ENCODE measurements around the gene CYBA. TPM values are rescaled to one million over a fixed set of nuclear protein-coding genes. Genes with fewer than 3 reads are reported as not detected.

CYBA gene
- 0.52 and 0.90 TPM in 2 replicates for total RNA-seq (2014; rRNA removed)
- polyA plus RNA-seq (2012), result 0.98 TPM

DNA sequence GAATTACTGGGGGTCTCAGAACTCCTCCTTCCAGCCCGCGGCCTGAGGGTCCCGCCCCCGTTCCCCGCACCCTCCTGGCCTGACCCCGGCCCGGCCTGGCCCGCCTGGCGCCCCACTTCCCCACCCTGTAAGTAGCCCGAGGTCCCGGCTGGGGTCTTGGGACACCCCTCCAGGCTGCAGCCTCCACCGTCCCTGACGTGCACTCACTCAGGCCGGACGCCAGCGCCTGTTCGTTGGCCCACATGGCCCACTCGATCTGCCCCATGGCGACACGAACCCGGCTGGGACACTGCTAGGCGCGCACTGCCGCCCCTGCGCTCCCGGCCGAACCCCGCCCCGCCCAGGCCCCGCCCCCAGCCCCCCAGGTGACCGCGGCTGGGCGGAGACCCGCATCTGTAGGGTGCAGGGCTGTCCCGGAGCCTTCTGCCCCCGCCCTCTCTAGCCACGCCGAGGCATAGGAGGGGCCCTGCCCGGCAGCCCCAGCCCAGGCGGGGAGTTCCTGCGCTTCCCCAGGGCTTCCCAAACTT lies at the start of gene CYBA:
Gene CYBA, minus strand, starts transcription at position 305 of the 527 bp plus-strand sequence. Its CDS starts 40 bp downstream, at position 265.
- no peak for DNase-seq (ENCODE audit: low read depth)

GRCh38 chr16:88700322-88700635 lies 49.4 kb upstream of the CYBA start:
- no peak for DNase-seq (ENCODE audit: low read depth)

GRCh38 chr16:88699180-88699579 lies 48.3 kb upstream of the CYBA start:
- no peak for DNase-seq (ENCODE audit: low read depth)

DNA sequence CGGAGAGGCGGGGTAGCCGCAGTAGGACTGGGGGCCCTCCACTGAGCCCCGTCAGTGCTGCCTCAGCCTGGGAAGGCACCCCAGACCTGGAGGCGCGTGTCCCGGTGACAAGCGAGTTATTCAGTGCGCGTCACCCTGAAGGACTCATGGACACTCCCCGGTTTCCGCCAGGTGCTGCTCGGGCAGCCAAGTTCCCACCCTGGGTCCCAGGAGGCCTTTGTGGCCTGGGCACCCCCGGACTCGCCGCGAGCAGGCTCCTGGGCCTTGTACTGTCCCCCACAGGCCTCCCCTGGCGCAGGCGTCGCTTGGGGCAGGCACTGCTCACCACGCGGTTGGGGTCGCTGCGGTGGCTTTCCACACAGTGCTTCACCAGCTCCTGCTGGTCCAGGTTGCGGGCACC lies 47.8 kb upstream of the CYBA start:
- DNase-seq (ENCODE audit: low read depth), result no peak

- no peak for DNase-seq (ENCODE audit: low read depth)
Observed at GRCh38 chr16:88697831-88698615, 47.2 kb upstream of the CYBA start.

DNA sequence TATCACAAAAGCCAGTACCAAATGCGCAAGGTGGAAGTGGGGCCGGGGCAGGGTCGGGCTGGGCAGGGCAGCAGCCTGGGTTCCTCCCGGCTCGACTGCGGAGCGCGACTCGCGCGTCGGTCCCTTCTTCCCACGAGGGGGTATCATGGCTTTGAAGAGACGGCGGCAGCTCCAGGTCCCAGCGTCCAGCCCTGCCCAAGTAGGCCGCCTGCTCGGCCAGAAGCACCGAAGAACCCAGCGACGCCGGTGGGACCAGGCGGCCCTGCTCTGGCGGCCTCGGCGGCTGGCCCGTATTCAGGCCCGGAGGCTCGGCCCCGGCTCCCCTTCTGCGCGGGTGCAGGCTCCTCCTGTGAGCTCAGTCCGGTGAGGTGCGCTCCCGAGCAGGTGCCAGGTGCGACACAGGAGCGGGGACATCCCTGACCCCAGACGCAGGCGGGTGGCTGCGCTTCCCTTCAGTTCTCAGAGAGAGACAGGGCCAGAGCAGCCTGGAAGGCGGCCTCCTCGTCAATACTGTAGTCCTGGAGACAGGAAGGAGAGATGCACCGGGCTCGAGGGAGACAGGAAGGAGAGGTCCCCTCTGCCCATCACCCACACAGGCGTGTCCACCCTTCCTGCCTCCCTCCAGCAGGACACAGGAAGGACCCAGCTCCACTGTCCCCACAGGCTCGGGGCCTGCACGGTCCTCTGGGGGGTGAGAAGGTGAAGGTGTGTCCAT lies 46.4 kb upstream of the CYBA start:
- DNase-seq (ENCODE audit: low read depth), result no peak

DNA sequence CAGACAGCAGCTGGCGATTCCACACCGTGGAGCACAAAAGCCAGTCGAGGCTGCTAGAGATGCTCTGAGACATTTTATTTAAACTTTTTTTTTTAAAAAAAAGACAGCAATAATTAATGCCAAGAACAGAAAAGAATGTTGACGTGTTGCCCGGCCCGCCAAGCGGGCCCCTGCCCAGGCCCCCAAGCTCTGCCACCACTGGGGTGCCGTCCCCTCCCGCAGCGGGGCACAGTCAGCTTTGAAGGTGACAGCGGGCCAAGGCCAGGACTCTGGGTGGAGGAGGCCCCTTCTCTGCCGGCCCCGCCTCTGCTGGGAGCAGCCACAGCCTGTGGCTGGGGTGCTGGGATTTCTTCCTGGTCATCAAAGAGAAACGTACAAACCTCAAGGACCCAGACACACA lies 45.6 kb upstream of the CYBA start:
- no peak for DNase-seq (ENCODE audit: low read depth)

GRCh38 chr16:88695753-88696152 lies 44.9 kb upstream of the CYBA start:
- no peak for DNase-seq (ENCODE audit: low read depth)

GRCh38 chr16:88695218-88695617 lies 44.4 kb upstream of the CYBA start:
- no peak for DNase-seq (ENCODE audit: low read depth)

DNA sequence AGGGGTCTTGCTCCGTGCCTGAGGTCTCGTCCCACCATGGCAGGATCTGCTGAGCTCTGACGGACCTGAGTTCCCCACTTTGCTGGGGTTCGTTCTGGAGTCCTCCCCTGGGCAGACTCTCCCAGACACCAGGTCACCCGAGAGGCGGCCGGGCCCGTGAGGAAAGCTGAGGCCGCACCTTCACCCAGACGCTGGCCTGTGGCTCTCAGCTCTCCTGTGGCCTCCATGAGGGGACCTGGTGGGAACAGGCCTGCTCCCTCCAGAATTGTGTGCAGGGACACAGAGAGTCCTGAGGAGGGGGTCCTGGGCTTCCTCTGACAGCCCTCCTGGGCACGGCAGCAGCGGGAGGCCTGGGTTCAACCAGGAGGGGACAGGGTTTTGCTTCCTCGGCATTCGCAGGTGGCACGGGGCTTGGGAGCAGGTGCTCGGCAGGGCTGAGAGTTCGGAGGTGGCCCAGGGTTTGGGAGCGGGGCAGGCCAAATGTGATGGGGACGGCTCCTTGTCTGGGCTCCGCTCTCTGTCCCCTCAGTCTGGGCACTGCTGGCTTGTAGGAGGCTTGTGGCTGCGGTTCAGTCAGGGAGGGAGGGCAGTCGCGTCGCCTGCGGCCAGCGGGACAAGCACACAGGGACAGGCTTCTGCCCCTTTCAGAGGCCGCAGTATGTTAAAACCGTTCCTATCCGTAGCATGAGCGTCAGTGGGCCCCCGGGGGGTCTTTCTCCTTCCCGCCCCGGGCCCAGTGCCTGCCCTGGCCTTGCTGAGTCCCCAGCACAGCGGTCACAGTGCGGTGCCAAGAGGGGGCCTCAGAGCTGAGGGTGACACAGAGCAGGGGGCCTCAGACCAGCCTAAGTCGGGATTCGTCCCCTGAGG lies 43.6 kb upstream of the CYBA start:
- no peak for DNase-seq (ENCODE audit: low read depth)

GRCh38 chr16:88693420-88694177 lies 42.7 kb upstream of the CYBA start:
- DNase-seq (ENCODE audit: low read depth), result no peak

- no peak for DNase-seq (ENCODE audit: low read depth)
Observed at GRCh38 chr16:88692861-88693260, 42.0 kb upstream of the CYBA start.

GRCh38 chr16:88691924-88692560 lies 41.2 kb upstream of the CYBA start:
- no peak for DNase-seq (ENCODE audit: low read depth)

DNA sequence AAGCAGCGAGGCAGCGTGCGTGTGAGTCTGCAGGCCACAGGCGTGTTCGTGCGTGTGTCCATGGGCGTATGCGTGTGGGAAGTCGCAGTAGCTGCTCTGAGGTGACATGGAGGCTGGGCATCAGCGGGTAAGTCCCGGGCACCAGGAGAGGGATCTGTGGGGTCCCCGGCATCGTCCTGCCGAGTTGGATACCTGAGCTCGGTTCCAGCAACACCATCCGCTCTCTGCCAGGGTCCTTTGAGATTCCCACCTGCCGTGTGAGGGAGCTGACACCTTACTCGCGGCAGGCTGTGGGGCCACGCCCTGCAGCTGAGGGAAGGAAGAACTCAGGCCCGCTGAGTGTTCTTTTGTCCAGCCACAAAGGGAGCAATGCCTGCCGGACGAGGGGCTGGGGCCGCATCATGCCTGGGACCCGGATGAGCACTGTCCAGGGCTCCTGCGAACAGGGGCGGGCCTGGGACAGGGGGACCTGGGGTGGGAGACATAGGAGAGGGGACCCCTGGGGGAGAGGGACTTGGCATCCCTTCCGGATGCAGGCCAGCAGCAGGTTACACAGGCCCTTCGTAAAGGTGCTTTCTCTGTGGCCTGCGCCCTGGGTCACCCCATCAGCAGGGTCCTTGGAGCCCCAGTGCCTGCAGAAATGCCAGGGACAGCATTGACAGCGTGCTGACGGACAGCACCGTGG lies 40.4 kb upstream of the CYBA start:
- DNase-seq (ENCODE audit: low read depth), result no peak

DNA sequence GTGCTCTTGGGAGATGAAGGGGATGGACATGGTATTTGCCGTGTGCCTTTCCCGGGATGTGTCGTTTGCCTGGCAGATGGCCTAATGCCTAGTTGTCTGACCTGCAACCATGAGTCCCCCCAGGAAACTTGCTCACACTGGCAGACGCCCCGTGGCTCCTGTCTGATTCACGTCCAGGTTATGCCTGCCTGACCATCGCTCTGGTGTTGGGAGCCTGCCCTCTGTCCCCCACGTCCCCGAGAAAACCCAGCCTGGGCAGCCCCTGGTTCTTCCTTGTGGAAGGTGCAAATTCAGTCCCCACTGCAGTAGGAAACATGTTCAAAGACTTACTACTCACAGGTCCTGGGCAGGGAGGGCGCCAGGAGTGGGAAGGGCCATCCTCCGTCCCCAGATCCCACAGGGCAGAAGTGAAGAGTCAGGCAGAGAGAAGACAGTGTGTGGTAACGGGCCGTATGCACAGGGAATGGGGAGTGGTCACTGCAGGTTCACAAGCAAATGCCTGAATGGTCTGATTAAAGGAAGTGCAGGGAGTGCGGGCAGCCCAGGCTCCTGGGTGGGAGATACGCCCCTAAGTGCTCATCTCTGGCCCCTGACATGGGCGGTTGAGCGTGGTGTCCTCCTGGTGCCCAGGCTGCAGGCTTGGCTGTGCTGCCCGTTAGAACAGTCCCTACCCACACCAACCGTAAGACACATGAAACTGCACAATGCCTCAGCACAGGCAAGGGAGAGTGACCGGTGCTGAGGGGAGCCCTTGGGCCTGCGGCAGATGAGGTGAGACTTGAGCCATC lies 39.7 kb upstream of the CYBA start:
- DNase-seq (ENCODE audit: low read depth), result no peak

DNA sequence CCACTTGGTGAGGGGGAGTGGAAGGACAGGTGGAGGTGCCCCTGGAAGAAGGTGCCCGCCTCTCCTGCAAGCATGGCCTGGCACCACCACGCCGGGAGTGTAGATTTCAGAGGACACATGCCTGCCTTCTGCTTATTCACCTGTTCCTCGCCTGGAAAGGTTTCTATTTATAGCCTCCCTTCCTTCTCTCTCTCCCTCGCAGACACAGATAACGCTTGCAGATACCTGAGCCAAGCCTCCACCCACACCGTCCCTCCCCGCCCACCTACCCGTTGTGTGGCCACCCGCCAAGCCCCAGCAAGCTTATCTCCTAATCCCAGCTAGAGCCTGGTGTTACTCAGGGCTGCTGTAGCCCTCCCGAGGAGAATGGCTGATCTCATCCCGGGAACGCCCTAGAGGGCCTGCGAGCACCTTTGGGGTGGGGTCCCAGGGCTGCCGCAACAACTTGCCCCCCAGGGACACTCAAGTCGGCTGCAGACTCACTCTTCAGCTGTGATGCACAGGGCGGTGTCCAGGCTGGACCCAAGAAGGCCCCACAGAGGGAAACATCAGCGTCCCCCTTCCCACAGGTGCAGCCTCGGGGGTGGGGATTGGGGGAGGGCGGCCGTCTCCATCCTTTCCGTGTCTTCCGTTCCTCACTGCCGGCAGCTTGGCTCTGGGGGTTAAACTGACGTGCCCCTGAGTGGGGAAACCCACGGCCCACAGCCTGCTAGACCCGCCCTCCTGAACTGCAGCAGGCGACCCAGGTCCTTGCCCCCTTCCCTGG lies 37.3 kb upstream of the CYBA start:
- DNase-seq (ENCODE audit: low read depth), result no peak

DNA sequence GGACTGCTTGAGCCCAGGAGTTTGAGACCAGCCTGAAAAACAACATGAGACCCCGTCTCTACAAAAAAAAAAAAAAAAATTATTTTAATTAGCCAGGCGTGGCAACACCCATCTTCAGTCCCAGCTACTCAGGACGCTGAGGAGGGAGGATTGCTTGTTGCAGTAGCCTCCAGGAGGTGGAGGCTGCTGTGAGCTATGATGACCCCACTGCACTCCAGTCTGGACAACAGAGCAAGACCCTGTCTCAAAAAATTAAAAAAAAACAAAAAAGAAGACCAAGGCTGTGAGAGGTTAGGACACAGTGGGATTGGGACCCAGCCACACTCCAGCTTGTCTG lies 36.8 kb upstream of the CYBA start:
- no peak for DNase-seq (ENCODE audit: low read depth)

GRCh38 chr16:88687254-88687576 lies 36.4 kb upstream of the CYBA start:
- DNase-seq (ENCODE audit: low read depth), result no peak

Measured in LHCN-M2 (cell line).